Amniotic stem cell (primary cell): ENCODE measurements around the gene ZNF525.
A peak's percentile ranks its signal among the peaks of the same experiment; 100 is the strongest.
"Not testable (repeated sequence)": the region's sequence is repeated elsewhere in the genome, so short reads cannot be mapped to it uniquely, and the experiment has no call there.

Experiments
- DNase-seq: peaks from one replicate; lab custom pipeline; 2025; lab: John Stamatoyannopoulos, UW

Gene ZNF525

DNA sequence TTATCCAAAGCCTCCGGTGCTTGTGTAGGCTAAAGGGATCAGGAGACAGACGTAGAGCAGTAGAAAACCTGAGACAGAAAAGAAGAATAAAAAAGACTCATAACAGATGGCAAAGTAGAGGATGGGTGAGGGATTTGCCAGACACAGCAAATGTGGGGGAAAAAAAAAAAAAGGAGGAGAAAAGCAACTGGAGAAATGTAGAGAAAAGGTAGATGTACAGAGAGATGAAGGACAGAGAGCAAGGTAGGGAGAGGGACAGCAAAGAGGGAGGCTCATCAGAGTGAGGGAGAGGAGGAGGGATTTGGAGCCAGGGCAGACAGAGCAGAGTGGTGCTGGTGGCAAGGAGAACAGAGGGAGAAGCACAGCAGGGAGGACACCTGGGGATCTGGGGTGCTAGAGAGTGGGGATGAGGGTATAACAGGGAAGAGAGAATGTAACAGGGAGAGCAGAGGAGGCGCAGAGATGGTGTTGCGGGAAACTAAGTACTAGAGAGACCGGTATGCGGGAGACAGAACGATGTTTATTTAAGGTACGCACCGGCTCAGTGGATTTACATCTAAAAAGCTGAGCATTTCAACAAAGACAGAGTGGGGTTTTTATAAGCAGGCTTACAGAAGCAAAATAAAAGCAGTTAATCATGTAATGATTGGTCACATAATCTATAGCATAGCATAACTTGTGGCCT is 30.5 kb downstream of the ZNF525 start:
- DNase-seq = not testable (repeated sequence)

GRCh38 chr19:53396525-53396868 is 31.0 kb downstream of the ZNF525 start:
- DNase-seq = no peak

GRCh38 chr19:53397918-53398317 is 32.4 kb downstream of the ZNF525 start:
- not testable (repeated sequence) for DNase-seq

- DNase-seq = no peak
Observed at GRCh38 chr19:53409505-53410204, 44.1 kb downstream of the ZNF525 start.

GRCh38 chr19:53420520-53421315 is 55.2 kb downstream of the ZNF525 start:
- not testable (repeated sequence) for DNase-seq

GRCh38 chr19:53422551-53422950 is 57.0 kb downstream of the ZNF525 start:
- no peak for DNase-seq

DNA sequence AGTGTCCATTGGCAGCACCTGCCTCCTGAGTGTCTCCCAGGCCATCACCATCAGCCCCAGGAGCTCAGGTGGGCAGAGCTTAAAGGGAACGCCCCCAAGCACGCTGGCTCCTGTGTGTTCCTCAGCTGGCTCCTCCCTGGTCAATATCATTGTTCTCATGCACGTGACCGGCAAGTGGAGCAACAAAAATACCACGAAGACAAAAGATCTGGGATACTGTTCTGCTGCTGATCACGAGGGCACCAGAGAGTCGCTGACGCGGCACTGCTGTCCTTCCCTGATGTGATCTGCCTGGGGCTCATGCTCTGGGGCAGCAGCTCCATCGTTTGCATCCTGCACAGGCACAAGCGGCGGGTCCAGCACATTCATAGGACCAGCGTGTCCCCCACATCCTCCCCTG is 57.6 kb downstream of the ZNF525 start:
- DNase-seq = not testable (repeated sequence)

- DNase-seq = not testable (repeated sequence)
Observed at GRCh38 chr19:53423680-53424079, 58.2 kb downstream of the ZNF525 start.

GRCh38 chr19:53424968-53425597 is 59.6 kb downstream of the ZNF525 start:
- no peak for DNase-seq

GRCh38 chr19:53431399-53432087 is 66.0 kb downstream of the ZNF525 start, which contains the start of gene ZNF761:
Gene ZNF761 (plus strand): TSS chr19:53431984. CDS start chr19:53447269, 15,285 bp downstream.
- peak; percentile 88 for DNase-seq

GRCh38 chr19:53432088-53432661 is 66.7 kb downstream of the ZNF525 start:
- no peak for DNase-seq
